GM12878 (cell line): Measurements from ENCODE around the gene AQP2. TPM values are rescaled to one million over a fixed set of nuclear protein-coding genes. Genes with fewer than 3 reads are reported as not detected.

Source experiments
- ATAC-seq: fragments of 200-7000 bp; cut with Tn5 transposase; 3 replicates; pipeline ENCODE4 v1.9.1; 2020; ENCODE audit warnings: mild to moderate bottlenecking, moderate library complexity
- BruUV-seq: library from RNA; stranded (reverse); fragments of 400-500 nt; replicated peaks from 2 replicates; lab custom pipeline; 2021; lab: Mats Ljungman, UMichigan
- CTCF ChIA-PET: fragments of 300-600 bp; sonication (Branson Sonifier 250); formaldehyde crosslinking; extraction: SDS; loops from one replicate; lab custom pipeline; 2021; ENCODE audit warnings: inconsistent platforms; lab: Yijun Ruan, JAX
- POLR2A ChIA-PET: fragments of 350-600 bp; formaldehyde crosslinking; extraction: SDS; loops from one replicate; lab custom pipeline; 2021; ENCODE audit warnings: inconsistent platforms; lab: Charles Lee
- RAD21 ChIA-PET: fragments of 300-600 bp; sonication (Branson Sonifier 250); formaldehyde crosslinking; loops from one replicate; lab custom pipeline; 2023; ENCODE audit warnings: antibody characterized with exemption; ENCODE audit not compliant: unreplicated experiment; lab: Charles Lee
- SMC1A ChIA-PET: fragments of 300-600 bp; sonication (Branson Sonifier 250); formaldehyde crosslinking; loops from one replicate; lab custom pipeline; 2023; ENCODE audit not compliant: unreplicated experiment, uncharacterized antibody; lab: Charles Lee
- DNase-seq: peaks from one replicate; pipeline ENCODE4 v3.0.0-alpha.2; 2011; ENCODE audit warnings: low read depth, low spot score
- FAIRE-seq: peaks from 3 replicates; lab custom pipeline; 2011; peaks lifted over from hg19 to GRCh38; lab: Jason Lieb, UNC
- H2AFZ ChIP-seq: 2 replicates; pipeline ENCODE4 v1.6.0; 2011; ENCODE audit warnings: low read depth, low read length, control low read depth; ENCODE audit not compliant: control insufficient read depth
- H3K27ac ChIP-seq: 2 replicates; pipeline ENCODE4 v1.5.1; 2011; ENCODE audit warnings: control low read depth; ENCODE audit not compliant: control insufficient read depth, insufficient read depth
- H3K27me3 ChIP-seq, 2 experiments: replicated peaks in 1 of 2; 2 replicates each; pipeline versions ENCODE4 v1.6.0 to v1.6.1; 2011; ENCODE audit warnings: low read length in 1 of 2; ENCODE audit not compliant: control insufficient read depth in 2 of 2, insufficient read depth in 2 of 2
- H3K36me3 ChIP-seq, 2 experiments: 2 replicates each; pipeline ENCODE4 v1.5.1; 2011; ENCODE audit warnings: low read length in 1 of 2; ENCODE audit not compliant: control insufficient read depth in 2 of 2, insufficient read depth in 2 of 2
- H3K4me1 ChIP-seq: 2 replicates; pipeline ENCODE4 v1.6.1; 2011; ENCODE audit warnings: mild to moderate bottlenecking, low read length, moderate library complexity, mixed read lengths; ENCODE audit not compliant: control insufficient read depth, insufficient read depth
- H3K4me2 ChIP-seq: 2 replicates; pipeline ENCODE4 v1.6.0; 2011; ENCODE audit warnings: control low read depth; ENCODE audit not compliant: control insufficient read depth, insufficient read depth
- H3K4me3 ChIP-seq: fragments of 200-600 bp; sonication (generic); 2 replicates; pipeline ENCODE4 v1.5.1; 2016
- H3K79me2 ChIP-seq: 2 replicates; pipeline ENCODE4 v1.6.0; 2011; ENCODE audit warnings: low read length; ENCODE audit not compliant: control insufficient read depth, insufficient read depth
- H3K9ac ChIP-seq: 2 replicates; pipeline ENCODE4 v1.8.0; 2011; ENCODE audit warnings: low read length, control low read depth, mixed read lengths; ENCODE audit not compliant: control insufficient read depth, insufficient read depth
- H3K9me3 ChIP-seq: replicated peaks from 3 replicates; pipeline ENCODE4 v1.5.1; 2011; ENCODE audit warnings: mild to moderate bottlenecking, low read length; ENCODE audit not compliant: control insufficient read depth, insufficient read depth
- H4K20me1 ChIP-seq: 2 replicates; pipeline ENCODE4 v1.6.0; 2011; ENCODE audit not compliant: control insufficient read depth, insufficient read depth
- BCL11A ChIP-seq: IDR thresholded peaks from 2 replicates; pipeline ENCODE4 v1.6.1; 2011; ENCODE audit warnings: low read depth, low read length
- BRCA1 ChIP-seq: IDR thresholded peaks from 2 replicates; pipeline ENCODE4 v1.6.1; 2011; ENCODE audit warnings: low read depth, low read length, improper control_type of control experiment
- CBFB ChIP-seq: IDR thresholded peaks from 2 replicates; pipeline ENCODE4 v1.6.1; 2016; ENCODE audit warnings: antibody characterized with exemption, low read depth
- CHD2 ChIP-seq: IDR thresholded peaks from 2 replicates; pipeline ENCODE4 v1.6.1; 2011; ENCODE audit warnings: low read depth, low read length, improper control_type of control experiment, borderline replicate concordance
- E2F8 ChIP-seq: fragments of 450-650 bp; IDR thresholded peaks from 2 replicates; pipeline ENCODE4 v1.6.1; 2018; ENCODE audit warnings: mild to moderate bottlenecking, low read depth, moderate library complexity; ENCODE audit not compliant: partially characterized antibody
- IRF4 ChIP-seq: IDR thresholded peaks from 2 replicates; pipeline ENCODE4 v1.6.1; 2011; ENCODE audit warnings: low read depth, low read length
- LARP7 ChIP-seq: fragments of 450-650 bp; IDR thresholded peaks from 2 replicates; pipeline ENCODE4 v1.6.1; 2017; ENCODE audit warnings: mild to moderate bottlenecking
- NFXL1 ChIP-seq: fragments of 450-650 bp; IDR thresholded peaks from 2 replicates; pipeline ENCODE4 v1.6.1; 2017; ENCODE audit warnings: antibody characterized with exemption, mild to moderate bottlenecking, borderline replicate concordance
- PKNOX1 ChIP-seq: fragments of 450-650 bp; IDR thresholded peaks from 2 replicates; pipeline ENCODE4 v1.6.1; 2016; ENCODE audit warnings: mild to moderate bottlenecking
- RAD21 ChIP-seq: IDR thresholded peaks from 2 replicates; pipeline ENCODE4 v1.6.1; 2011; ENCODE audit warnings: mild to moderate bottlenecking, low read depth, low read length, moderate library complexity; ENCODE audit not compliant: insufficient read depth
- SKIL ChIP-seq: fragments of 450-650 bp; IDR thresholded peaks from 2 replicates; pipeline ENCODE4 v1.6.1; 2017; ENCODE audit warnings: mild to moderate bottlenecking, low read depth, inconsistent platforms; ENCODE audit not compliant: poor library complexity, severe bottlenecking
- SMAD1 ChIP-seq: fragments of 450-650 bp; IDR thresholded peaks from 2 replicates; pipeline ENCODE4 v1.6.1; 2018; ENCODE audit warnings: mild to moderate bottlenecking, low read depth; ENCODE audit not compliant: partially characterized antibody
- STAT3 ChIP-seq: IDR thresholded peaks from 2 replicates; pipeline ENCODE4 v1.6.1; 2011; ENCODE audit warnings: low read depth, low read length, improper control_type of control experiment
- ZNF384 ChIP-seq: IDR thresholded peaks from 2 replicates; pipeline ENCODE4 v1.6.1; 2012; ENCODE audit warnings: low read depth, mild to moderate bottlenecking, low read length, improper control_type of control experiment, borderline replicate concordance
- WGBS: methylation state at CpG from one replicate; pipeline ENCODE4 v1.1.6; 2016; ENCODE audit warnings: low lambda C conversion rate; ENCODE audit not compliant: insufficient replicate concordance, insufficient coverage; ENCODE audit errors: missing lambda C conversion rate; 5-methylcytosine and 5-hydroxymethylcytosine counted together
- in situ Hi-C: fragments of 300-500 bp; cut with MboI; formaldehyde crosslinking; loops from 9 replicates; pipeline ENCODE4 v1.14.3; 2018; ENCODE audit warnings: mixed read lengths
- intact Hi-C: fragments of 100-400 bp; cut with micrococcal nuclease; formaldehyde crosslinking; loops from one replicate; pipeline ENCODE4 v1.14.2; 2022; ENCODE audit not compliant: unreplicated experiment
- polyA plus RNA-seq, 11 experiments: library from polyadenylated mRNA; depleted of rRNA in 4 of 11; unstranded in 6 of 11; stranded (reverse) in 5 of 11; fragments of >200 nt; fragmentation: Nextera tagmentation in 4 of 11; fragmentation: Illumina TruSeq in 1 of 11; extraction: Ambion mirVana in 4 of 11; extraction: Trizol in 1 of 11; gene quantifications; 1 replicate in 1 of 11; 2 replicates in 10 of 11; pipeline versions ENCODE4 v1.2.1 to v1.2.3, GENCODE V29; 2011 to 2016; ENCODE audit warnings: inconsistent platforms in 2 of 11, missing spikeins in 2 of 11, low read depth in 1 of 11
- total RNA-seq, 4 experiments: library from RNA; depleted of rRNA in 3 of 4; stranded (reverse); fragments of >200 nt in 3 of 4; fragmentation: Illumina TruSeq in 1 of 4; extraction: Trizol in 1 of 4; gene quantifications; 2 replicates each; pipeline versions ENCODE4 v1.2.1 to v1.2.3, GENCODE V29; 2013 to 2021

Gene AQP2
- total and polyA plus RNA-seq, 10 of the 15 experiments (the other 5 are each of a cell fraction or from before 2014, with no cell fraction given): not detected

GRCh38 chr12:49902399-49903350 is 47.9 kb upstream of the AQP2 start:
- H2AFZ ChIP-seq: no peak overlapping the region
- H3K4me1 ChIP-seq: no peaks in the 10 kb centered on the region
- H3K27ac ChIP-seq: no peak overlapping the region
- H3K4me2 ChIP-seq: no peak overlapping the region
- intact Hi-C loops: no loop called here
- in situ Hi-C loops: no loop called here
- WGBS: 35% methylated on average over 16 of the region's 16 CpGs
- ChIA-PET POLR2A (no interaction called here), CTCF (no interaction called here), SMC1A (no interaction called here), RAD21 (no interaction called here)
- no peak for DNase-seq
- ATAC-seq: peak; percentile 32; the same call in 1 of the 3 replicates
- H3K36me3 ChIP-seq: no peaks in the 10 kb centered on the region
- no peak overlapping the region for H3K4me3 ChIP-seq
- H4K20me1 ChIP-seq: no peaks in the 10 kb centered on the region
- no peaks in the 10 kb centered on the region for H3K79me2 ChIP-seq
- no peak for TF ChIP-seq BRCA1
- TF ChIP-seq ZNF384: no peak
- no peak for TF ChIP-seq IRF4
- no peak for TF ChIP-seq NFXL1
- no peak for TF ChIP-seq PKNOX1
- no peak for TF ChIP-seq SKIL
- no peak for TF ChIP-seq SMAD1
- no peak for TF ChIP-seq LARP7
- TF ChIP-seq CHD2: no peak
- TF ChIP-seq BCL11A: no peak
- no peak for TF ChIP-seq STAT3
- no peak for TF ChIP-seq E2F8
- TF ChIP-seq CBFB: no peak
- no peak for TF ChIP-seq RAD21
- no TSS peak for BruUV-seq
- peaks cover 8 to 9% of the 10 kb centered on the region in 2 experiments for H3K27me3 ChIP-seq
- no peak for FAIRE-seq
- H3K9me3 ChIP-seq: no peaks in the 10 kb centered on the region
- no peak overlapping the region for H3K9ac ChIP-seq
